ENCODE measurements around the gene TNIP1.

TNIP1 gene

DNA sequence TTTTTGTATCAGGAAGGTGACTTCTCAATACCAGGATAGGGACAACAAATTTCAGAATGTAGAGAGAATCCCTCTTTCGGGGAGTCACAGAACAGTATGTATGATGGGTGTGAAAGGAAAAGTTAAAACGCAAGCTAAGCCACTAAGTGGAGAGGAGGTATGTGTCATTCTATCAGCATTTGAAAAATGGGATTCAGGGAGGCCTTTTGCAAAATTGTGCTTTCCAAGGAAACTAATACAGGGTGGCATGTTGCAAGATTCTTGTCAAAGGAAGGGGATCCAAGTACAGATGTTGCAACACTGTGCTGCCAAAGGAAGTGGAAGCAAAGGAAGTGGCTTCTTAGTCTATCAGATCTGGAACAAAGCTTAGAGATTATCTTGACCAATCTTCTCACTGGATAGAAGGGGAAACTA, 12.6 kb upstream of the TNIP1 start:
- no peak overlapping the region for H3K4me3 ChIP-seq (ENCODE audit: low read length)
- peak; percentile 91 for DNase-seq (ENCODE audit: low read depth)
- TF ChIP-seq, protein P1, sequence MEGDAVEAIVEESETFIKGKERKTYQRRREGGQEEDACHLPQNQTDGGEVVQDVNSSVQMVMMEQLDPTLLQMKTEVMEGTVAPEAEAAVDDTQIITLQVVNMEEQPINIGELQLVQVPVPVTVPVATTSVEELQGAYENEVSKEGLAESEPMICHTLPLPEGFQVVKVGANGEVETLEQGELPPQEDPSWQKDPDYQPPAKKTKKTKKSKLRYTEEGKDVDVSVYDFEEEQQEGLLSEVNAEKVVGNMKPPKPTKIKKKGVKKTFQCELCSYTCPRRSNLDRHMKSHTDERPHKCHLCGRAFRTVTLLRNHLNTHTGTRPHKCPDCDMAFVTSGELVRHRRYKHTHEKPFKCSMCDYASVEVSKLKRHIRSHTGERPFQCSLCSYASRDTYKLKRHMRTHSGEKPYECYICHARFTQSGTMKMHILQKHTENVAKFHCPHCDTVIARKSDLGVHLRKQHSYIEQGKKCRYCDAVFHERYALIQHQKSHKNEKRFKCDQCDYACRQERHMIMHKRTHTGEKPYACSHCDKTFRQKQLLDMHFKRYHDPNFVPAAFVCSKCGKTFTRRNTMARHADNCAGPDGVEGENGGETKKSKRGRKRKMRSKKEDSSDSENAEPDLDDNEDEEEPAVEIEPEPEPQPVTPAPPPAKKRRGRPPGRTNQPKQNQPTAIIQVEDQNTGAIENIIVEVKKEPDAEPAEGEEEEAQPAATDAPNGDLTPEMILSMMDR (IDR thresholded peaks at IDR 0.05; ENCODE audit: insufficient read depth, low read depth, low read length, missing control alignments), result no peak

DNA sequence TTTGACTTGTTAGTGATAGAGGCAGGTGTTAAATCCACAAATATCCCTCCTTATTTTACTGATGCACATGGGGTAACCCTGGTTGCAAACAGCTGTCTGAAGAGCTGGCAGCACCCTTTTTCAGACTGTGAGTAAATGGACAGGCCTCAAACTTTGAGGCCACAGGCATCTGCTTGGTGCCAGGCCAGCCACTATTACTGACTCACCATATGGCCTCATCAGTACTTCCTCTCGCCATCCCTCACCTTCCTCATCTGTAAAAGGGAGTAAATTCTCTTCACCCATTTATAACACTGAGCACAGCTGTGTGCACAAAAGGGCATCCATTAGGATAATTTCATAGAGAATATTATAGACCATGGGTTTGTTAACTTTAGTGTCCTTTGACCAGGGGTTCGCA, 11.9 kb upstream of the TNIP1 start:
- TF ChIP-seq, protein P1 (IDR thresholded peaks at IDR 0.05; ENCODE audit: insufficient read depth, low read depth, low read length, missing control alignments), result no peak
- no peak overlapping the region for H3K4me3 ChIP-seq (ENCODE audit: low read length)
- DNase-seq (ENCODE audit: low read depth), result peak; percentile 85

DNA sequence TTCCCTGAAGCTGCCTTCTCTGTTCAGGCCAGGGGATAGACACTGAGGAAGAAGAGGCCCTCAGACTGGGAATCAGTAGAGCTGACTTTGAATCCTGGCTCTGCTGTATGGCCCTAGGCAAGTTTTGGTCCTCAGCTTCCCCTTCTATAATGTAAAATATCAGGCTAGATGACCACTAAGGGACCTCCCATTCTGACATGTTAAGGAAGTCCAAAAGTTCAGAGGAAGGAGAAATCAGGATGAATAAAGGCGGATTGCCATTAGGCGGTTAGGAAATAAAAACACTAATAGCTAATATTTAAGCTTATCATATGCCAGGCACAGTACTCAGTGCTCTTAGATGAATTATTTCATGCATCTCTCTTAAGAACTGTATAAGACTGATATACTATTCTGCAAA, 8.9 kb upstream of the TNIP1 start:
- DNase-seq (ENCODE audit: low read depth), result no peak
- TF ChIP-seq, protein P1 (IDR thresholded peaks at IDR 0.05; ENCODE audit: insufficient read depth, low read depth, low read length, missing control alignments), result no peak
- H3K4me3 ChIP-seq (ENCODE audit: low read length), result no peak overlapping the region

- TF ChIP-seq, protein P1 (IDR thresholded peaks at IDR 0.05; ENCODE audit: insufficient read depth, low read depth, low read length, missing control alignments), result no peak
- no peak for DNase-seq (ENCODE audit: low read depth)
- H3K4me3 ChIP-seq (ENCODE audit: low read length), result no peak overlapping the region
Observed at GRCh38 chr5:151088986-151089385, 8.2 kb upstream of the TNIP1 start.

- no peak overlapping the region for H3K4me3 ChIP-seq (ENCODE audit: low read length)
- DNase-seq (ENCODE audit: low read depth), result no peak
- TF ChIP-seq, protein P1 (IDR thresholded peaks at IDR 0.05; ENCODE audit: insufficient read depth, low read depth, low read length, missing control alignments), result no peak
Observed at GRCh38 chr5:151087486-151087885, 6.7 kb upstream of the TNIP1 start.

DNA sequence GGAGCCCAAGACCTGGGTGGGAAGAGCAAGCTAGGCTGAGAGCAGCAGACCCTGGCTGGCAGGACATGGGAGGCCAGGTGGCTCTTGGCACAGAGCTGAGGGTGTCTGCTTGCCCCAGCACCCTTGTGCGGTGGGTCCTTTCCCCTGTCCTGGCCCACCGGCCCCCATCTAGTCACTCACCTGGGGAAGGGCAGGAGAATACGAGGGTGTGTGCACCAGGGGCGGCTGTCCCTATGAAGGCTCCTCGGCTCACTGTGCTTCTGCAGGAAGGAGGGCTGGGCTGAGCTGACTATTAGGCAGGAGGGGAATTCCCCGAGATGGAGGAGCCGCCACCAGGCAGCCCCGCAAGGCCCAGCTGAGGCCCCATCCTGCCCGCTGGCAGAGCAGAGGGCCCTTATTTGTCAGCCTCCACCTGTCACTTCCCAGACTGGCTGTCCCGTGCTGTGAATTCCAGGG, 6.1 kb upstream of the TNIP1 start:
- TF ChIP-seq, protein P1 (IDR thresholded peaks at IDR 0.05; ENCODE audit: insufficient read depth, low read depth, low read length, missing control alignments), result no peak
- peak; percentile 59 for DNase-seq (ENCODE audit: low read depth)
- no peak overlapping the region for H3K4me3 ChIP-seq (ENCODE audit: low read length)

- no peak for DNase-seq (ENCODE audit: low read depth)
- no peak overlapping the region for H3K4me3 ChIP-seq (ENCODE audit: low read length)
Observed at GRCh38 chr5:151086192-151086869, 5.5 kb upstream of the TNIP1 start.

More at GRCh38 chr5:151086192-151086869, 5.5 kb upstream of the TNIP1 start:
- TF ChIP-seq, protein P1 (IDR thresholded peaks at IDR 0.05; ENCODE audit: insufficient read depth, low read depth, low read length, missing control alignments), result no peak

Measured in epithelial cell of esophagus (primary cell).